HCEC 1CT (cell line): ENCODE measurements around the gene EPHB2.

Experiments
- DNase-seq: peaks from one replicate; pipeline ENCODE4 v3.0.0-alpha.2; 2017

Gene EPHB2

DNA sequence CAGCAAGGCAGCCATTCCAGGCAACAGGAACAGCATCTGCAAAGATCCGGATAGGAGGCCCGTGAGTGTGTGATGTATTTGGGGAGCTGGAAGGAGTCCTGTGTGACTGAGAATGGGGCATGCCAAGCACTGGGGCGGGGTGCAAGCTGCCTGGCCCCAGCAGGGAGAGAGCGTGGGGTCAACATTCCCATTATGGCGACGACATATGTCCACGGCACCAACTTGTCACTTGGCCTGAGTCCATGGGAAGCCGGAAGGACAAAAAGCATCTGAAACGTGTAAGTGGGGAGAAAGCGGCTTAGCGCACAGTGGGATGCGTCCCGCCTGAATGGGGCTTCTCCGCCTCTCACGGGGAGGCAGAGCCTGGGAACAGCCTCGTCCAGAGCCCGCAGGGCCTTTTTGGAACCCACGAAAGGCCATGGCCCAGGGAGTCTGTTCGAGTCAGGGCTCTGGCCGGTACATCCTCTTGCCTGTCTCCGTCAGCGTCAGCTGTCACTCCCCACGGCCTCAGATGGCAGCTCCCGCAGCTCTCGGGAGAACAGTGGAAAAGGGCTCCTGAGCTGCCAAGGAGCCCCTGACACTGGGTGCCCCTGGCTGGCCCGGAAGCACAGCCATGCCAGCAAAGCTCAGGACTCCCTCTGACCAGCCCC lies 12.4 kb downstream of the EPHB2 start:
- no peak for DNase-seq

DNA sequence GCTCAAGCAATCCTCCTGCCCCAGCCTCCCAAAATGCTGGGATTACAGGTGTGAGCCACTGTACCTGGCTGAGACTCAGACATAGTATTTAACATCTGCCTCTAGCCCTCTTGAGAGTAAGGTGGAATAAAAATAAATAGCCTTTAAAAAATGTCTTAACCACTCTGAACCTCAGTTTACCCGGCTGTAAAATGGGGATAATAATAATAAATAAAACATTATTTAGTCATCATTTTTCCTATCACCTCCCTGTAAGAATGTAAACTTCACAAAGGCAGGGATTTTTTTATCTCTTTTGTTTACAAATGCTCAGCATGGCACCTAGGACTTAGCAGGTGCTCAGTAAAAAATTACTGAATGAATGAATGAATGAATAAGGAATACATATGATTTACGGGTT lies 17.2 kb downstream of the EPHB2 start:
- DNase-seq: no peak

DNA sequence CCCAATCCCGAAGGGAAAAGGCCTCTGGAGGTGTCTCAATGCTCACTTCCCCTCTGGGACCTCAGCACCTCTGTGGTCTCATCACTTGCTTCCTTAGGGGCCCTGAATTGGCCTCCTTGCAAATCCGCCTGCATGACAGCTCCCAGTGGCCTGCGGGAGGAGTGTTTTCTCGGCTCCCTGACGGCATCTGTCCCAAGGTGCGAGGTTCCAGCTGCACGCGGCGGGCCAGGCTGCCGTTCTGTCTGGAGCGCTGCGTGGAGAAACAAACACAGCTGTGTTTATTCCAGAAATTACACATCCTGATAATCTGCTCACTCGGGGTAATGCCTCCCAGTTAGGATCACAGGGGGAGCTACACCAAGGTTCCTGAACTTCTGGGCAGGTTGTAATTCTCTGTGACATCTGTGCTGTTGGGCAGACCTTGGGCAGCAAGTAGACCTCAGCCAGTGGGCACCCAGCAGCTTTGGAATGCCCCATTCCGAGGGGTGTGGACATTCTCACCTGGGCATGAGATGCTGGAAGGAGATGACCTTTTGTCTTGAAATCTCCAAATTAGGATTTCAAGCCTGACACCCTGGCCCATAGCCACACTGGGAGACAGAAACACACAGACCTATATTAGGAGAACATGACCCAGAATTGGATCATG lies 18.2 kb downstream of the EPHB2 start:
- DNase-seq: no peak

DNA sequence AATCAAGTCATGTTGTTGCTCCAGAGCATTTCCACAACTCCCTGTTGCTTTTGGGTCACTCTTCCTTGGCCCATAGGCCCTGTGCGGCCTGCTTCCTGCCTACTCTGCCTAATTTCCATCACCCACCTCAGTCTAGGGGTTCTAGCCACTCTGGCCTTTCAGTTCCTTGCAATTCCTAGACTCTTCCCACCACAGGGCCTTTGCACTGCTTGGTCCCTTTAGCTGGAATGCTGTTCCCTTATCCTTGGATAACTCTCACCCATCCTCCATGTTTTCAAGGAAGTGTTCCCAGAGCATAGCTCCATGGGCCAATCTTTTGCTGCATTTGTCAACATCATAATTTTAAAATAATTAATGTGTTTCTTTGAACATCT lies 18.7 kb downstream of the EPHB2 start:
- no peak for DNase-seq

DNA sequence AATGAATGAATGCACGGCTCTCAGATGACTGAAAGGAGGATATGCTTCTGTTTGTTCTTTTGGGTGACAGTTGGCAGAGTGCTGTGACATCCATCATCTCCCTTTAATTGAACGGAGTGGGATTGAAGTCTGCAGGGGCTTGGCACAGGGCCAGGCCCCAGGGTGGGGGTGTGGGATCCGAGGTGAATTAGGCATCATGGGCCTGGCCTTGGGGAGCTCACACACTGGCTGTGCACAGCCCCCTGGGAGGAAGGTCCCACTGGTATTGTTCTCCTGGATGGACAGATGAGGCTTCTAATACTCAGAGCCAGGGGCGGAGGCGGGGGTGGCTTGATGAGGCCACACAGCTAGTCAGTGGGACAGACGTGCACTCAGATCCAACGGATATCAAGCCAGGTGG lies 19.3 kb downstream of the EPHB2 start:
- no peak for DNase-seq

DNA sequence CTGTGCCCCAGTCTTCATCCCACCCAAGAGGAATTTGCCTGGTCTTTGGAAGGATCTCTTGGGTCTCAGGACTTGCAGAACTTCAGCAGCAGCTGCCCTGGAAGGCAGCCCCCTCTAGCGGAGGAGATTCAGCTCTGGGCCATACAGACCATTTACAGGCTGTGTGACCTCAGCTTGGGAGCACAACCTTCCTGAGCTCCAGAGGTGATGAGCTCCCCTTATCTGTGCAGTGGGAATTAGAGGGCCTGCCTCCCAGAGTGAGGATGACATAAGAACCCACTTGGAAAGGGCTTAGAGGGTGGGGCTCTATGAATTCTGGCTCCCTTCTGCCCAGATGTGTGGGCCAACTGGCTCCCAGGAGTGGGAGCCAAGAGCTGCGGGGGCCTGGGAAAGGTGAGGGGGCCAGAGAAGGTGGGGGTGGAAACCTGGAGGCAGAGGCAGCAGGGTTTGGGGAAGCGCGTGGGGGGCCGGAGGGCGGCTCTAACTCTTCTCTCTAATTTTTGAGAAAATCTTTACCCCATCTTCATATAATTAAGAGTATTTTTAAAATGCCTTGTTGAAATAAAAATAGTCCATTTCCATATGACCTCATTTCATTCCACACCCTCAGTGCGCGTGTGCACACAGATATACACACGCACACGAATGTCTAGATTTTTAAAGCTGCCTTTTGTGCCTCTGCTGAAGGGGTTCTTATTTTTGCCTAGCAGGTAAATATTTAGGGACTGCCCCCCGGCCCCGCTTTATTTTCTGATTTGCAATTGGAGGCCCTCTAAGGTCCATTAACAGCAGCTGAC lies 21.5 kb downstream of the EPHB2 start:
- DNase-seq: peak; percentile 18

DNA sequence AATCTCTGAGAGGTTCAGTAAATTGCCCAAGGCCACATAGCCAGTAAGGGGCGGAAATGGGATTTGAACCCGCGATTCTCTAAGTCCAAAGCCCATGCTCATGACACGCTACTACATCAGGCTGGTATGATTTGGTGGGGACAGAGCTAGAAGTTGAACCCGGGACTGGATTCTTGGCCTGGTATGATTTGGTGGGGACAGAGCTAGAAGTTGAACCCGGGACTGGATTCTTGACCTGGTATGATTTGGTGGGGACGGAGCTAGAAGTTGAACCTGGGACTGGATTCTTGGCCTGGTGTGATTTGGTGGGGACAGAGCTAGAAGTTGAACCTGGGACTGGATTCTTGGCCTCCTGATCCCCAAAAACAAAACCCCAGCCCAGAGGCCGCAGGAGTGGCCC lies 23.0 kb downstream of the EPHB2 start:
- no peak for DNase-seq

DNA sequence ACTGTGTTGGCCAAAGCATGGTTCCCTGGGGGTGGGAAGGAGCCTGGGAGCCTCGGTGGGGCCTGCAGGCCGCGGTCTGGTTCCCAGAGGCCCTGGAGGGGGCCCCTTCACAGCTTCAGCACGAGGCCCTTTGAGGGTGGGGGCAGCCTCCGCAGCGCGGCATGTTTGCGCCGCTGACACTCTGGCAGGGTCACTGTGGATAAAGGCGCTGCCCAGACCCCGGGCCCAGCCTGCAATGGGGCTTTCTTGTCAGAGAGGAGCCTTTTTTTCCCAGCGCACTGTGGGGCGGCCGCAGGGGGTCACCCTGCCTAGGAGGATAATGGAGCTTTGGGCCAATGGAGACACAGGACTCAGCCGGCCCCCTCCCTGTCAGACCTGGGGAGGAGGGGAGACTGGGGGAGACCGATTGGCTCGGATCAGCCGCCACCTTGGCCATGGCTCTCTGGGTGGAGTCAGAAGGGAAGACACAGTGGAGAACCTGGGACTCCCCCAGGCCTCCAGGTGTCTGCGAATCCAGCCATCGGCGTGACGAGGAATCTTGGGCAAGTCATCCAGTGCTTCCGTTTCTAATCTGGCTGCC lies 26.0 kb downstream of the EPHB2 start:
- no peak for DNase-seq

DNA sequence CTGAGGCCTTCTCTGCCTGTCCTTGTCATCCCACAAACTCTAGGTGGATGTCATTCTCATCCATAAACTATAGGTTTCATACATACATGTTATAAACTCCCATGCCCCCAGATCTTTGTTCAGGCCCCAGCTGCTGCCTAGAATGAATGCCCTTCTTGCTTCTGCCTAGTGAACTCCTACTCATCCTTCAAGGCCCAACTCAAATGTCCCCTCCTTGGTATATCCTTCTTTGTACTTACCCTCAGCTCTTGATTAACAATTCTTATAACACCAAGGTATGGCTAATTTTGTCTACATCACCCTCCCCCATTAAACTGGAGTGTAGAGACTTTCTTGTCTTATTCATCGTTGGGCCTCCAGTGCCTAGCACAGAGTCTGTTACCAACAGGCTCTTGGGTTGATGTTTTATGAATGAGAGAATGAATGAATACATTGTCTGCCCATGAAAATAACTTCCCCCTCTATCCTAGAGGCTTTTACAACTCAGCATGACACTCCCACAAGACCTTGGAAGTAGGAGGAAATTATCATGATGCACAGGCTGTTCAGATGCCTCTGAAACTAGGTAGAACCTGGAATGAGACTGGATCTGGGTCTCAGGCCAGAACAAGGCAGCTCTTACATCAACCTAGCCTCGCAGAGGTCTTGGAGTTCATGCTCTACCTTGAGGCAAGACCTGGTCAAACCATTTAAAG lies 26.9 kb downstream of the EPHB2 start:
- DNase-seq: no peak

DNA sequence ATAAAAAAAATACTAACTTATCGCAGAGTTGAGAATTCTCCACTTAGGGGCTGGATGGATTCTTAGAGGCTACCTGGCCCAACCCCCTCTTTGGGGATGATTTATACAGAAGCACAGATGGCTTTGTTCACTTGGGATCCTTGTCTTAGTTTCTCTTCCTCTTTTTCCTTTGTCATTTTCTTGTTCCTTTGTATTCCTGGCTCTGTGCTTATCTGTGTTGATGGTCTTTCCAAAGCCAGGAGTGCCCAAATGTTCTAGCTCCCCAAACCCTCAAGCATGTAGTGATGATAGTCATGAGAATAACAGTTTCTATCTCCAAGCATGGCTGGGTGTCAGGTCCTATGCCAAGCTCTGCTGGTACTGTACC lies 27.4 kb downstream of the EPHB2 start:
- DNase-seq: no peak

DNA sequence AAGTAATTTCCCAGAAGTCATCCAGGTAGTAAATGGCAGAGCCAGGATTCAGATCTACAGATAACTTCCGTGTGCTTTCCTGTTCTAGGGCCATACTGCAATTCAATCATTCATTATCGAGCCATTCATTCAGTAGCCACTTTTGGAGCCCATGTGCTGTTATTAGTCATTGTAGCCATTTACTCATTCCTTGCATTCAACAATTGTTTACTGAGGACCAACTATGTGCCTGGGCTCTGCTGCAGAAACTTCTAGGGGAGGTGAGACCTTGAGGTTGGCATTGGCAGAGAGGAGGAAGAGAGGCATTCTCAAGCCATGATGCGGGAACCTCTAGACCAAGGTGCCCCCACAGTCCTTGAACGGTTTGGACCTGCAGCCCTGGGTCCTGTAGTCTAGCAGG lies 27.9 kb downstream of the EPHB2 start:
- no peak for DNase-seq

DNA sequence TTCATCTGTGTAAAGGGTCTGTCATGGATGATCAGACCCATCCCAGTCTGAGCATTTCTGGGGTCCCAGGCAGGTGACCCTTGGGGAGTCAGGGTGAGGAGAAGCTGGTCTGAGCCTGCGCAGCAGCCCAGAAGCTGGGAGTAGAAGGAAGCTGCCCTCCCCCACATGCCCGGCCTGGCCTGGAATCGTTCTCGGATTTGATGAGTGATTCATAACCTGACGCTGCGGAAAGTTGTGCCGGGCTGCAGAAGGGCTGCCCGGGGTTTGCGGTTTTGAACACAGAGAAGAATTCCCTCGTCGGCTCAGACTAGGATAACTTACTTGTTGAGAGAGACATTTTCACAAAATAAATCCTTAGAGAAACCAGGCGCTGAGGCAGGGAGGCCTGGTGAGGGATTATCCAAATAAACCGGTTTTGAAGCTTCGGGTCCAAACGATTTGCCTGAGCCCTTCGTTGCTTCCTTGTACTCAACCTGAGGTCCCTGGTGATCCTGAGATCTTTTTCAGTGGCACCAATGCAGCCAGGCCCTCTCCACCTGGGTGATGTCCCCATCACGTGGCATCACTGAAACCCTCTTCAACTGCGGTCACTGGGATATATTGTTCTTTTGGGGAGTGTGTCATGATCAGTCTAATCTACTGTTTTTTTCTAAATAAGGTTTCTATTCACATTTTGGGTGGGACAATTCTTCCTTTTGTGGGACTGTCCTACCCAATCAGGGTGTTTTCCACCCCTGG lies 29.2 kb downstream of the EPHB2 start:
- no peak for DNase-seq

DNA sequence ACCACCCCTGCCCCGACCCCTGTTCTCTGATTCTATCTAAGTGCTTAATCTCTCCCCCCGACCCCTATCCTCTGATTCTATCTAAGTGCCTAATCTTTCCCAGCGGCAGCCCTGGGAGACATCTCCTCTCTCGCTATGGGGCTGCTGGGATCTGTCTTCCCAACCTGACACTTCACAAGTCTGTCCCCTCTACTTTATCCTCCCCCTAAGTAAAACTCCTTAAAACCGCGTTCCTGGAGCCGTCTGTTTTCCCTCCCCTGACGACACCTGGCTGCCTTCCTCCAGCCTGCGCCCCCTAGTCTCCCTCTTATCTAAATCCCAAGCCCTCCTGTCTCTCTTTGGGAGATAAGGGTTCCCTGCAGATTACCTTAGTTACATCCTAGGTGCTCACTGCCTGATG lies 30.5 kb downstream of the EPHB2 start:
- DNase-seq: no peak

DNA sequence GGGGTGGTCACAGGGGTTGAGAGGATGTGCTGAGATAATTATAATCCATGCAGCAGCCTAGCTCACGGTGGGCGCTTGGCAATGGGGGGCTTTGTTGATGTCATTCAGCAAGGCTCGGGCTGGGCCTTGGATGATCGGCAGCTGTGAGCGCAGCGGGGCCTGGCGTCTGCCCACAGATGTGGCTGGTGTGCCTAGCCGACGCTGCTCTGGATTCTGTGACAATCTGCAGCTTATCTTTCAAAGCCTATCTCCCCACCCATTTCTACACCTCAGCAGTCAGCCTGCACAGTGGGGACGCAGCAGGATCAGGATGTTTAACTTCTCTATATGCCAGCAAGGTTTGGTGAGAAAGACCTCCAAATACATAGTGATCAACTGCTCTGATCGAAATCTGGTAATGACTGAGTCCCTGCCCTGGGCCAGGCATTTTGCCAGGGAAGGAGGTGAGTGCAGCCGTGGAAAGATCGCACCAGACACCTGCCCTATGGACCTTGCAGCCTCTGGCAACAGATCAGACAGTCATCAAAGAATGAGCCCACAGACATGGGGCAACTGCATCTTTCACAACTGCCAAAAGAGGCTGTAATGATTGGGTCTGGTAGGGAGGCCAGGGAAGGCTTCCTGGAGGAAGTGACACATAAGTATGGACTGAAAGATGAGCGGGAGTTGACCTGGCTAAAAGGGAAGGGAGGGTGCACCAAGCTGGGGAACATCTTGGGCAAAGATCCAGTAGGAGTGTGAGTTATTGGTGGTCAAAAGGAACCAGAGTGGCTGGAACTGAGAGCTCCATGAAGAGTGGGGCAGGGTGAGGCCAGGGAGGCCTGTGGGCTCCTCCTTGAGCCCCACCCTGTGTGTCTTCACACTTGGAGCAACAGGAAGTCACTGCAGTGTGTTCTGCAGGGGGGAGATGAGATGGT lies 35.3 kb downstream of the EPHB2 start:
- peak; percentile 79 for DNase-seq

DNA sequence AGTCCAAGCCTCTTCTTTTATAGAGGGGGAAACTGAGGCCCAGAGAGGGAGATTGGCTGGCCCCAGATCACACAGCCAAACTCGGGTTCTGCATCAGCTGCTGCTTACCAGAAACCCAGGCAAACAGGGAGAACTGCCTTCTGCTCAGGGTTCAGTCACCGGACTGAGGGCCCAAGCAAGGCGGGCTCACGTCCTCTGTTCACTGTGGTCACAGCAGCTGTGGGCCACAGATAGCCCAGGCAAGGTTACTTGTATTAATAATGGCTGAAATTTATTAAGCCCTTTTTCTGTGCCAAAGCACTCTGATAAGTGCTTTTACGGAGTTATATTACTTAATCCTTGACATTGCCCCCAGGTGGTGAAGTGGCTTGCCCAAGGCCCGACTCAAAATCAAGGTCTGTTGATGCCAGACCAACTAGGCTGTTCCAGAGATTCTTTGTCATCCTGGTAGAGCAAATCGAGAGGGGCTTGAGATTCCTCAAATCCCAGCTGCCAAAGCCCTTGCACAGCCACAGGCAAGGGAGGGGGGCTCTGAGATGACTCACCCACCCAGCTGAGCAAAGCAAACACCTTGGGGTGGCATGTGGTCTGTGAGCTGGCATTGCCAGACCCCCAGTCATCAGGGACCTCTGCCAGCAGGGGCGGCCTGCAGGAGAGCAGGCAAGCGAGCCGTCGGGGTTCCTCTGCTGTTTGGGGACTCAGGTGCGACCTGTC lies 36.5 kb downstream of the EPHB2 start:
- peak; percentile 28 for DNase-seq

DNA sequence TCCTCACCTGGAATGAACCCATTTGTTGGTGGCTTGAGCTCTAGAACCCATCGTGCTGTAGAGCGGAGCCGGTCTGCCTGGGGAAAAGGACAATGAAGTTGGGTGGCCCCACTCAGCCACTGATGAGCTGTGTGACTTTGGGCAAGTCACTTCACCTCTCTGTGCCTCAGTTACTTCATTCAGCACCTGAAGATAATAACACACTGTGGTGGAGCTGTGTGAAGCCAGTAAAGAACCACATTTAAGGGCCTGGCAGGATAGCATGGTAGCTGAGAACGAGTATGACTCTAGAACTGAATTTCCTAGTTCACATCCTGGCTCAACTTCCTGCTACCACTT lies 37.1 kb downstream of the EPHB2 start:
- no peak for DNase-seq

DNA sequence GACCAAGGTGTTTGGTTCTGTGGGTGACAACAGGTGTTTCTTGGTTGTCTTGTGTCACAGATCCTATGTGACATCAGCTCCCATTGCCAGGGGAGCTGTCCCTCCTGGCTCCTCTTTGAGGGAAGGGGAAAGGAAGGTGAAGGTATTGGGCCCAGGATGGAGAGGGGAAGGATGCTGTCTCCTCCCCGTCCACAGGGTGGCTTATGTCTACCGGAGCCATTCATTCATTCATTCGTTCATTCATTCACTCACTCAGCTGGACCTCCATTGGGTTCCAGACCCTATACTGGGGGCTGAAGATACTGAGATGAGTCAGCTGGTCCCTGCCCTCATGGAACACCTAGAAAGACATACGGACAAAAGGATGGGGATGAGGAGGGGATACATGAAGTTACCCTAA lies 38.9 kb downstream of the EPHB2 start:
- no peak for DNase-seq

DNA sequence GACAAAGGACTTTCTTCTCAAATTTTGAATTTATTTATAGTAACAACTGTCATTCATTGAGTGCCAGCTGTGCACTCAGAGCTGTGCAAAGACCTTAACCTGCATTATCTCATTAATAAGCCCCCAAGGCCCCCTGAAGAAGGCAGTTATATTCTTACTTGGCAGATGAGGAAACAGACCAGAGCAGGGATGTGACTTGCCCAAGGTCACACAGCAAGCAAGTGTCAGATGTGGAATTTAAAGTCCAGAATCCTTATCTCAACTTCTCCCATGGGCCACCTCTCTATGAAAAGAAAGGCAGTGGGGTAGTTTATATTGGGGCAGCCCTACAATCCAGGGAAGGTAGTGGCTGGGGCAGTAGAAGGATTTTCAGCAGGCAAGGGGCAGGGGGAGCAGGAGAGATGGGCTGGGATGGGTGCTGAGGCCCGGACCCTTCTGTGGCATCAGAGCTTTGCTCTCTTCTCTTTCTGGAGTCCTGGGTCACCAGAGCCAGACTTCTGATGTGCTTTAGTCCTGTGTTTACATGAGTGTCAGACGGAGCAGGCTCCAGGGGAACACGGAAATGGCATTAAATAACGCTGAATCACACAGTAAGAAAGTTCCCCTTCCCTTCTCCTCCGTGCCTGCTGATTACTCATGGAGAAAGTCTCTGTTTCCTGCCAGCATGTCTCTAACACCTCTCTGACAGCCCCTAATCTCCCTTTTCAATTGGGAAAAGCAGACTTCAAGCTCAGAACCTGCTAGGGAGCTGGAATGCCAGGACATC lies 39.5 kb downstream of the EPHB2 start:
- DNase-seq: peak; percentile 90

DNA sequence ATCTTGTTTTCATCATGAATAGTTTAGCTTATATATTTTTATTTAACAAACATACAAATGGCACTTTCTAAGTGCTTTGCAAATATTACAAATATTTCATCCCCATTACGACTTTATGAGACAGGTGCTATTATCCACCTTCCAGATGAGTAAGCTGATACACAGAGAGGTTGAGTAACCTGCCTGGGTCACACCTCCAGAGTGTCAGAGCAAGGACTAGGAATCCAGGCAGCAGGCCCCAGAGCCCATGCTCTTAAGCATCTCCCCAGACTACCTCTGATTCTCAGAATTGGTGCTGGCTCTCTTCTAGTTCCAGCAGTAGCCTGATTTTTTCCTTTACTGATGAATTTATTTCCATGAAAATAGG lies 40.0 kb downstream of the EPHB2 start:
- no peak for DNase-seq

DNA sequence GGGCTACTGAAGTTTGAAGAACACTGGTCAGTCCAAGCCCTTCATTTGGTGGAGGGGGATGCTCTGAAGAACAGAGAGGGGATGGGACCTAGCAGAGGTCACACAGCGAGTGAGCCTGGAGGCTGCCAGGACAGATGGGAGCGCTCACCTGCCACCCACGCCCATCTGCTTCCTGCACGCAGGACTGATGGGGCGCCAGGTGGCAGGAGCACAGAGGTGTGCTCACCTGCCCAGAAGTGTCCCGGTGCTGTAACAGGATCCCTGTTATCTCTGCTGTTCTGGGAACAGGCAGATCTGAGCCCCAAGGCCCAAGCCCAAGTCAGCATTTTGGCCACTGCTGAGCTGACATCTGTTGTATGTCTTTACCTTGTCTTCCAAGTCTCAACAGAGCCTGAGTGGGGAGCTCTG lies 40.5 kb downstream of the EPHB2 start:
- DNase-seq: no peak
